ENCODE data around the gene IFT22. TPM values are rescaled to one million over a fixed set of nuclear protein-coding genes. Genes with fewer than 3 reads are reported as not detected.

IFT22 gene
- total RNA-seq, 1 donor from 2014 or later = 37.3 TPM

GRCh38 chr7:101303102-101303701 lies 18.4 kb downstream of the IFT22 start:
- H3K27me3 ChIP-seq (ENCODE audit: control insufficient read depth, insufficient read depth, low read length) = peaks cover 45% of the 10 kb centered on the region
- no peak for DNase-seq (ENCODE audit: low read depth)
- no peak for TF ChIP-seq CTCF (IDR thresholded peaks at IDR 0.05; ENCODE audit: insufficient read depth, low read length, poor library complexity, severe bottlenecking)
- no peak overlapping the region for H3K4me3 ChIP-seq (ENCODE audit: low read depth, low read length)
- no peaks in the 10 kb centered on the region for H3K36me3 ChIP-seq (ENCODE audit: control insufficient read depth, insufficient read depth, low read length)

GRCh38 chr7:101302641-101303101 lies 18.9 kb downstream of the IFT22 start:
- Histone ChIP-seq H3K36me3 (ENCODE audit: control insufficient read depth, insufficient read depth, low read length) (no peaks in the 10 kb centered on the region), H3K27me3 (ENCODE audit: control insufficient read depth, insufficient read depth, low read length) (peaks cover 45% of the 10 kb centered on the region), H3K4me3 (ENCODE audit: low read depth, low read length) (no peak overlapping the region)
- TF ChIP-seq CTCF (IDR thresholded peaks at IDR 0.05; ENCODE audit: insufficient read depth, low read length, poor library complexity, severe bottlenecking) = no peak
- no peak for DNase-seq (ENCODE audit: low read depth)

GRCh38 chr7:101300465-101301376 lies 20.9 kb downstream of the IFT22 start:
- DNase-seq (ENCODE audit: low read depth) = no peak
- TF ChIP-seq CTCF (IDR thresholded peaks at IDR 0.05; ENCODE audit: insufficient read depth, low read length, poor library complexity, severe bottlenecking) = no peak
- no peak overlapping the region for H3K4me3 ChIP-seq (ENCODE audit: low read depth, low read length)
- no peaks in the 10 kb centered on the region for H3K36me3 ChIP-seq (ENCODE audit: control insufficient read depth, insufficient read depth, low read length)
- H3K27me3 ChIP-seq (ENCODE audit: control insufficient read depth, insufficient read depth, low read length) = peaks cover 45% of the 10 kb centered on the region

GRCh38 chr7:101299511-101300464 lies 21.8 kb downstream of the IFT22 start:
- DNase-seq (ENCODE audit: low read depth) = no peak
- no peak for TF ChIP-seq CTCF (IDR thresholded peaks at IDR 0.05; ENCODE audit: insufficient read depth, low read length, poor library complexity, severe bottlenecking)
- Histone ChIP-seq H3K27me3 (ENCODE audit: control insufficient read depth, insufficient read depth, low read length) (peaks cover 45% of the 10 kb centered on the region), H3K4me3 (ENCODE audit: low read depth, low read length) (no peak overlapping the region), H3K36me3 (ENCODE audit: control insufficient read depth, insufficient read depth, low read length) (no peaks in the 10 kb centered on the region)

GRCh38 chr7:101294832-101295121 lies 26.8 kb downstream of the IFT22 start:
- no peaks in the 10 kb centered on the region for H3K36me3 ChIP-seq (ENCODE audit: control insufficient read depth, insufficient read depth, low read length)
- no peak for TF ChIP-seq CTCF (IDR thresholded peaks at IDR 0.05; ENCODE audit: insufficient read depth, low read length, poor library complexity, severe bottlenecking)
- no peak for DNase-seq (ENCODE audit: low read depth)
- H3K27me3 ChIP-seq (ENCODE audit: control insufficient read depth, insufficient read depth, low read length) = peaks cover 23% of the 10 kb centered on the region
- no peak overlapping the region for H3K4me3 ChIP-seq (ENCODE audit: low read depth, low read length)
